HepG2 (cell line): ENCODE data around the gene OBP2B. TPM values are rescaled to one million over a fixed set of nuclear protein-coding genes. Genes with fewer than 3 reads are reported as not detected.

Source experiments
- GABPA ChIP-seq, 2 experiments: IDR thresholded peaks; 2 replicates each; pipeline ENCODE4 v1.6.1; 2011 to 2016; ENCODE audit warnings: low read depth in 2 of 2, low read length in 1 of 2, missing biosample characterization in 1 of 2, missing genetic modification characterization in 1 of 2
- HOXA9 ChIP-seq: sonication (generic); formaldehyde crosslinking; IDR thresholded peaks from 2 replicates; pipeline ENCODE4 v1.8.1; 2022; ENCODE audit warnings: missing genetic modification reagents, mild to moderate bottlenecking, moderate library complexity, borderline replicate concordance
- JUND ChIP-seq: sonication (generic); formaldehyde crosslinking; IDR thresholded peaks from 2 replicates; pipeline ENCODE4 v1.8.0; 2022; ENCODE audit warnings: mild to moderate bottlenecking, missing genetic modification reagents
- MAF1 ChIP-seq: sonication (generic); formaldehyde crosslinking; IDR thresholded peaks from 2 replicates; pipeline ENCODE4 v1.5.0; 2020; ENCODE audit warnings: missing genetic modification reagents, borderline replicate concordance
- RXRB ChIP-seq: IDR thresholded peaks from 2 replicates; pipeline ENCODE4 v1.6.1; 2016; ENCODE audit warnings: borderline replicate concordance, missing genetic modification reagents, missing compliant biosample characterization
- SMAD1 ChIP-seq: sonication (generic); formaldehyde crosslinking; IDR thresholded peaks from 2 replicates; pipeline ENCODE4 v1.4.0; 2020; ENCODE audit warnings: missing genetic modification reagents, low read depth, mild to moderate bottlenecking, borderline replicate concordance
- SMC3 ChIP-seq: IDR thresholded peaks from 2 replicates; pipeline ENCODE4 v1.6.1; 2011; ENCODE audit warnings: low read length, improper control_type of control experiment
- SOX13 ChIP-seq, 3 experiments: fragments of 450-650 bp in 1 of 3; sonication (generic) in 1 of 3; formaldehyde crosslinking in 1 of 3; IDR thresholded peaks in 2 of 3; conservative IDR thresholded peaks in 1 of 3; 2 replicates each; pipeline versions ENCODE4 v1.5.0 to v1.6.1; 2016 to 2020; ENCODE audit warnings: antibody characterized with exemption in 1 of 3, mild to moderate bottlenecking in 1 of 3, missing compliant biosample characterization in 1 of 3, missing genetic modification reagents in 1 of 3, moderate library complexity in 1 of 3
- TMF1 ChIP-seq: sonication (generic); formaldehyde crosslinking; IDR thresholded peaks from 2 replicates; pipeline ENCODE4 v1.8.1; 2022; ENCODE audit warnings: low read depth, missing genetic modification reagents
- TRIM24 ChIP-seq: sonication (generic); formaldehyde crosslinking; IDR thresholded peaks from 2 replicates; pipeline ENCODE4 v1.8.0; 2022; ENCODE audit warnings: mild to moderate bottlenecking, missing genetic modification reagents
- ZFP36 ChIP-seq: fragments of 150-350 bp; IDR thresholded peaks from 2 replicates; pipeline ENCODE4 v1.6.1; 2018; ENCODE audit warnings: borderline replicate concordance, low read length, low read depth; ENCODE audit not compliant: partially characterized antibody
- ZNF12 ChIP-seq: sonication (generic); formaldehyde crosslinking; IDR thresholded peaks from 2 replicates; pipeline ENCODE4 v1.5.0; 2020; ENCODE audit warnings: missing genetic modification reagents
- ZNF496 ChIP-seq: sonication (generic); formaldehyde crosslinking; IDR thresholded peaks from 2 replicates; pipeline ENCODE4 v1.8.1; 2023; ENCODE audit warnings: mild to moderate bottlenecking, moderate library complexity, missing genetic modification reagents; ENCODE audit not compliant: insufficient replicate concordance
- ZNF552 ChIP-seq: sonication (generic); formaldehyde crosslinking; IDR thresholded peaks from 2 replicates; pipeline ENCODE4 v1.9.0; 2022; ENCODE audit warnings: missing genetic modification reagents, mild to moderate bottlenecking, borderline replicate concordance
- ZNF883 ChIP-seq: sonication (generic); formaldehyde crosslinking; IDR thresholded peaks from 2 replicates; pipeline ENCODE4 v1.5.1; 2020; ENCODE audit warnings: mild to moderate bottlenecking, missing genetic modification reagents; ENCODE audit errors: not compliant biosample characterization
- polyA plus RNA-seq, 8 experiments: library from polyadenylated mRNA; depleted of rRNA in 3 of 8; stranded (reverse) in 7 of 8; unstranded in 1 of 8; fragments of >200 nt; fragmentation: Illumina TruSeq in 4 of 8; extraction: Trizol in 4 of 8; gene quantifications; 2 replicates each; pipeline versions ENCODE4 v1.2.1 to v1.2.3, GENCODE V29; 2011 to 2016; ENCODE audit warnings: low read depth in 4 of 8, missing spikeins in 1 of 8, mixed read lengths in 1 of 8; ENCODE audit not compliant: insufficient read depth in 1 of 8
- total RNA-seq, 5 experiments: library from RNA; depleted of rRNA; stranded (reverse); fragments of >200 nt; fragmentation: Illumina TruSeq; extraction: Trizol; gene quantifications; 2 replicates each; pipeline ENCODE4 v1.2.3, GENCODE V29; 2016; ENCODE audit warnings: low read depth in 1 of 5
- TF ChIP-seq, protein P1 (sequence below): sonication (generic); formaldehyde crosslinking; IDR thresholded peaks from 2 replicates; pipeline ENCODE4 v1.5.0; 2020; ENCODE audit warnings: mild to moderate bottlenecking, missing genetic modification reagents, moderate library complexity
- TF ChIP-seq, protein P2 (sequence below): sonication (generic); formaldehyde crosslinking; IDR thresholded peaks from 2 replicates; pipeline ENCODE4 v1.5.1; 2020; ENCODE audit warnings: mild to moderate bottlenecking, missing genetic modification reagents, borderline replicate concordance

Gene OBP2B
- total and polyA plus RNA-seq, 2 of the 13 experiments (the other 11 are each of a cell fraction or from before 2014, with no cell fraction given), result not detected

GRCh38 chr9:133184971-133185370 is 24.1 kb downstream of the OBP2B start (continued):
- no peak for TF ChIP-seq HOXA9
- TF ChIP-seq ZNF883 (CRISPR knock-in tag), result no peak
- no peak for TF ChIP-seq TMF1 (CRISPR knock-in tag)
- TF ChIP-seq, protein P1, sequence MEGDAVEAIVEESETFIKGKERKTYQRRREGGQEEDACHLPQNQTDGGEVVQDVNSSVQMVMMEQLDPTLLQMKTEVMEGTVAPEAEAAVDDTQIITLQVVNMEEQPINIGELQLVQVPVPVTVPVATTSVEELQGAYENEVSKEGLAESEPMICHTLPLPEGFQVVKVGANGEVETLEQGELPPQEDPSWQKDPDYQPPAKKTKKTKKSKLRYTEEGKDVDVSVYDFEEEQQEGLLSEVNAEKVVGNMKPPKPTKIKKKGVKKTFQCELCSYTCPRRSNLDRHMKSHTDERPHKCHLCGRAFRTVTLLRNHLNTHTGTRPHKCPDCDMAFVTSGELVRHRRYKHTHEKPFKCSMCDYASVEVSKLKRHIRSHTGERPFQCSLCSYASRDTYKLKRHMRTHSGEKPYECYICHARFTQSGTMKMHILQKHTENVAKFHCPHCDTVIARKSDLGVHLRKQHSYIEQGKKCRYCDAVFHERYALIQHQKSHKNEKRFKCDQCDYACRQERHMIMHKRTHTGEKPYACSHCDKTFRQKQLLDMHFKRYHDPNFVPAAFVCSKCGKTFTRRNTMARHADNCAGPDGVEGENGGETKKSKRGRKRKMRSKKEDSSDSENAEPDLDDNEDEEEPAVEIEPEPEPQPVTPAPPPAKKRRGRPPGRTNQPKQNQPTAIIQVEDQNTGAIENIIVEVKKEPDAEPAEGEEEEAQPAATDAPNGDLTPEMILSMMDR, result peak; percentile 76
- no peak for TF ChIP-seq SOX13 (IDR thresholded peaks at IDR 0.05)
- TF ChIP-seq SOX13 (CRISPR knock-in tag; conservative IDR thresholded peaks at IDR 0.05 in 1 of 2, IDR thresholded peaks at IDR 0.05 in 1 of 2), result no peak
- TF ChIP-seq, protein P2, sequence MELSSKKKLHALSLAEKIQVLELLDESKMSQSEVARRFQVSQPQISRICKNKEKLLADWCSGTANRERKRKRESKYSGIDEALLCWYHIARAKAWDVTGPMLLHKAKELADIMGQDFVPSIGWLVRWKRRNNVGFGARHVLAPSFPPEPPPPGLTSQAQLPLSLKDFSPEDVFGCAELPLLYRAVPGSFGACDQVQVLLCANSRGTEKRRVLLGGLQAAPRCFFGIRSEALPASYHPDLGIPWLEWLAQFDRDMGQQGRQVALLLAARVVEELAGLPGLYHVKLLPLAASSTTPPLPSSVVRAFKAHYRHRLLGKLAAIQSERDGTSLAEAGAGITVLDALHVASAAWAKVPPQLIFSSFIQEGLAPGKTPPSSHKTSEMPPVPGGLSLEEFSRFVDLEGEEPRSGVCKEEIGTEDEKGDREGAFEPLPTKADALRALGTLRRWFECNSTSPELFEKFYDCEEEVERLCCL, result no peak
- TF ChIP-seq ZNF496 (CRISPR knock-in tag), result no peak
- no peak for TF ChIP-seq RXRB (CRISPR knock-in tag)
- TF ChIP-seq ZFP36, result no peak
- TF ChIP-seq GABPA (IDR thresholded peaks at IDR 0.05; ENCODE audit: low read depth, low read length), result no peak
- TF ChIP-seq GABPA (CRISPR knock-in tag; IDR thresholded peaks at IDR 0.05; ENCODE audit: low read depth), result no peak
- no peak for TF ChIP-seq MAF1 (CRISPR knock-in tag)
- no peak for TF ChIP-seq TRIM24
- no peak for TF ChIP-seq JUND
- TF ChIP-seq SMC3, result peak; percentile 54
- no peak for TF ChIP-seq ZNF552 (CRISPR knock-in tag)
- no peak for TF ChIP-seq ZNF12 (CRISPR knock-in tag)
- no peak for TF ChIP-seq SMAD1 (CRISPR knock-in tag)
